Mucosa of descending colon (tissue), 3 donors: ENCODE data around the gene CHURC1. TPM values are rescaled to one million over a fixed set of nuclear protein-coding genes. Genes with fewer than 3 reads are reported as not detected.

Experiments
- ATAC-seq: fragments of 200-7000 bp; cut with Tn5 transposase; one replicate; pipeline ENCODE4 v1.9.1; 2020; ENCODE audit warnings: mild to moderate bottlenecking, moderate library complexity
- DNase-seq, 3 donors: peaks; one replicate each; pipeline ENCODE4 v3.0.0-alpha.2; 2020
- H3K36me3 ChIP-seq: fragments of 200-600 bp; one replicate; pipeline ENCODE4 v1.8.0; 2021; ENCODE audit warnings: low read depth, mild to moderate bottlenecking
- H3K4me1 ChIP-seq: fragments of 200-600 bp; one replicate; pipeline ENCODE4 v1.8.0; 2021; ENCODE audit warnings: low read depth, mild to moderate bottlenecking
- H3K4me3 ChIP-seq: fragments of 200-600 bp; one replicate; pipeline ENCODE4 v1.8.0; 2021; ENCODE audit warnings: mild to moderate bottlenecking
- H3K9me3 ChIP-seq: fragments of 200-600 bp; one replicate; pipeline ENCODE4 v1.8.0; 2021; ENCODE audit warnings: mild to moderate bottlenecking
- intact Hi-C, 2 donors: fragments of 100-400 bp; cut with DNase I in 1 of 2; cut with micrococcal nuclease in 1 of 2; formaldehyde crosslinking; loops; one replicate each; pipeline versions ENCODE4 v1.11.0 to v1.11.1; 2022; cut with DNase I, micrococcal nuclease
- total RNA-seq, 3 donors: library from RNA; stranded (reverse); fragmentation: NEBNext Ultra II Directional in 2 of 3; extraction: Animal tissue kit (Norgen Biotek cat#: 25700) in 2 of 3; gene quantifications; one replicate each; pipeline versions ENCODE4 v1.2.1 to v1.2.4, GENCODE V29; 2021 to 2023
- TF ChIP-seq, protein P1 (sequence below): fragments of 200-600 bp; IDR thresholded peaks from one replicate; pipeline ENCODE4 v1.8.0; 2022; ENCODE audit warnings: antibody characterized with exemption, mild to moderate bottlenecking
- donor health status: DM: no; HTN: no; CAD: no; lungs with moderate emphysema.
- donor health status: DM: no; HTN: no; CAD: no.
- donor health status: DM: no; HTN: yes; CAD: no.

CHURC1 gene
- total RNA-seq, 3 donors from 2014 or later = 52.4 to 66.5 (median 65.4) TPM

DNA sequence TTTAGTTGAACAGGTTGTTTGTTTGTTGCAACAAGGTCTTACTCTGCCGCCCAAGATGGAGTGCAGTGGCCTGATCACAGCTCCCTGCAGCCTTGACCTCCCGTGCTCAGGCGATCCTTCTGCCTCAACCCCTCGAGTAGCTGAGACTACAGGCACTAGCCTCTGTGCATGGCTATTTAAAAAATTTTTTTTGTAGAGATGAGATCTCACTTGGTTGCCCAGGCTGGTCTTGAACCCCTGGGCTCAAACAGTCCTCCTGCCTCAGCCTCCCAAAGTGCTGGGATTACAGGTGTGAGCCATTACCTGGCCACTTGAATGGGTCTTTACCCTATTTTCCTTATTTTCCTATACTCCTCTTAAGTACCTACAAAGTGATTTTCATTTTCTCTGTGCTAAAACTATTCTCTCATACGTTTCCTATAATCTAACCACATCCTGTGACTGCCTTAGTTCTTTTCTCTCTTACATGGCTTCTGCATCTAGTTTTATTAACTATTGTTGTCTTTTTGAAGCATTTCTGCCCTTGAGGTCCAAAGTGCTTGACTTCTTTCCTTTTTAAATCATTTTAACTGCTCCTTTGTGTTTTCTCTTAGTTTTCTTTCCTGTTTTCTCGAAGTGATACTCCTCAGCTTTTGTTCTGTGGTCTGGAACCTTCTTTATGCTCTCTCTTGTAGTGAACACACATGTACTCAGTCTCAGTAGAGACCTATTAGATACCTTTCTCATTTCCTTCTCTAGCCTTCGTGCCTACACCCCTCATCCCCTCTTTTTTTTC lies 14.2 kb downstream of the CHURC1 start:
- H3K9me3 ChIP-seq = no peaks in the 10 kb centered on the region
- H3K36me3 ChIP-seq = no peaks in the 10 kb centered on the region
- ATAC-seq (peak; percentile 47), DNase-seq (no peak)
- H3K4me1 ChIP-seq = peaks cover 25% of the 10 kb centered on the region
- H3K4me3 ChIP-seq = no peak overlapping the region
- intact Hi-C loops = no loop called here
- TF ChIP-seq, protein P1, sequence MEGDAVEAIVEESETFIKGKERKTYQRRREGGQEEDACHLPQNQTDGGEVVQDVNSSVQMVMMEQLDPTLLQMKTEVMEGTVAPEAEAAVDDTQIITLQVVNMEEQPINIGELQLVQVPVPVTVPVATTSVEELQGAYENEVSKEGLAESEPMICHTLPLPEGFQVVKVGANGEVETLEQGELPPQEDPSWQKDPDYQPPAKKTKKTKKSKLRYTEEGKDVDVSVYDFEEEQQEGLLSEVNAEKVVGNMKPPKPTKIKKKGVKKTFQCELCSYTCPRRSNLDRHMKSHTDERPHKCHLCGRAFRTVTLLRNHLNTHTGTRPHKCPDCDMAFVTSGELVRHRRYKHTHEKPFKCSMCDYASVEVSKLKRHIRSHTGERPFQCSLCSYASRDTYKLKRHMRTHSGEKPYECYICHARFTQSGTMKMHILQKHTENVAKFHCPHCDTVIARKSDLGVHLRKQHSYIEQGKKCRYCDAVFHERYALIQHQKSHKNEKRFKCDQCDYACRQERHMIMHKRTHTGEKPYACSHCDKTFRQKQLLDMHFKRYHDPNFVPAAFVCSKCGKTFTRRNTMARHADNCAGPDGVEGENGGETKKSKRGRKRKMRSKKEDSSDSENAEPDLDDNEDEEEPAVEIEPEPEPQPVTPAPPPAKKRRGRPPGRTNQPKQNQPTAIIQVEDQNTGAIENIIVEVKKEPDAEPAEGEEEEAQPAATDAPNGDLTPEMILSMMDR = no peak

DNA sequence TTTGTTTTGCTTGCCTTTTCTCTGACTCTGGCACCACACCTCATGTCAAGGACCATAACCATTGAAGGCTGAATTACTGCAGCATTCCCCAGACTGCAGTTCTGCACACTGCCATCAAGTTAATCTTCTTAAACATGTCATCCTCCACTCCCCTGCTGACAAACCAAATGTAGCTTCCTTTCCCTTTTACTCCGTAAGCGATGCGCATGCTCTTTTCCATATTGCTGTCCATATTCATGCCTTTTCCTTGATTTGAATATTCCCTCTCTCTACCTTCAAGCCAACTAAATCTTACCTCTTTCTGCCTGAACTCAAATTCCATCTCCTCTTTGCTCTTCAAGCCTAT lies 14.7 kb downstream of the CHURC1 start:
- TF ChIP-seq, protein P1 = no peak
- H3K9me3 ChIP-seq = no peaks in the 10 kb centered on the region
- DNase-seq (no peak), ATAC-seq (no peak)
- no peaks in the 10 kb centered on the region for H3K36me3 ChIP-seq
- H3K4me1 ChIP-seq = peaks cover 25% of the 10 kb centered on the region
- intact Hi-C loops = no loop called here
- H3K4me3 ChIP-seq = no peak overlapping the region

DNA sequence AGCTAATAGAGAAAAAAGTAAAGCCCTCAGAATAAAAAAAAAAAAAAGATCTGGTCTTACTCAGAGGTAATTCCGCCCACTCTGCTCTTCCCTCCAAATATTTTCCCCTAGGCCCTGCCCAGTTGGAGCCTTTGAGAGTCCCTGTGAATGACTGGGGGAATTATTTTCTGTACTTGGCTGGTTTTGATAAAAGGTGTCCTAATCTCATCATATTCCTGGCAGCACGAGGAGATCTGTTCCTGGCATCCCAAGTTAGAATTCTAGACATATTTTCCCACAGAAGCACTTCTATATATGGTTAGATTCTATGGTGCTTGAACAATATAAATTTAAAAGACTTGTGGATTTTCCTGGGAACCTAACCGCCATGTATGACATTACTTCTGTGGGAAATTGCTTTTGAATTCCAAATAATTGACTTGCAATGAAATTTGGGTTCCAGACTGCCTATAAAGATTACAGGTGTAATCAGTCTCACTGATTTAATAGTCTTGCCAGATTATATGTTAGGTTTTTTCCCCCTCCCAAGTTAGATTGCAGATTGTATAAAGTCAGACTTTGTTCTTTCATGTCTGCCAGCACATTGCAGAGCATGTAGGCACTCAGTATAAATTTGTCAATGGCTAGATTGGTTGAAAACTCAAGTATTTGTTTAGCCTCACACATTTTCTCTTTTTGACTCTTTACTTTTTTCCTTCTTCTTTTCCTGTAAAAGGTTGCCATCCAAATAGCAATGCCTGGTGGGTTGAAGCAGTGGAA lies 16.0 kb downstream of the CHURC1 start:
- ATAC-seq (peak; percentile 79), DNase-seq (no peak)
- intact Hi-C loops = no loop called here
- H3K4me3 ChIP-seq = no peak overlapping the region
- peaks cover 22% of the 10 kb centered on the region for H3K4me1 ChIP-seq
- no peaks in the 10 kb centered on the region for H3K9me3 ChIP-seq
- H3K36me3 ChIP-seq = no peaks in the 10 kb centered on the region
- TF ChIP-seq, protein P1 = no peak

DNA sequence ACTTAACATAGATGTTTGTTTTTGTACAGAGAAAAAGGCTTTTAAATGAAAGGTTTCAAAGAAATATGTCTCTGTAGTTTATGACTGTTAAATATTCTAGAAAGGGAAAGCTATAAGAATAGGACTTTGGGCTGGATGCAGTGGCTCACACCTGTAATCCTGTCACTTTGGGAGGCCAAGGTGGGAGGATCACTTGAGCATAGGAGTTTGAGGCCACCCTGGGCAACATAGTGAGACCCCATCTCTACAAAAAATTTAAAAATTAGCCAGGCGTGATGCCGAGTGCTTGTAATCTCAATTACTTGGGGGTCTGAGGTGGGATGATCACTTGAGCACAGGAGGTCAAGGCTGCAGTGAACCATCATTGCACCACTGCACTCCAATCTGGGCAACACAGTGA lies 16.9 kb downstream of the CHURC1 start:
- H3K9me3 ChIP-seq = no peaks in the 10 kb centered on the region
- intact Hi-C loops = no loop called here
- DNase-seq (no peak), ATAC-seq (no peak)
- peaks cover 22% of the 10 kb centered on the region for H3K4me1 ChIP-seq
- H3K4me3 ChIP-seq = no peak overlapping the region
- H3K36me3 ChIP-seq = no peaks in the 10 kb centered on the region
- TF ChIP-seq, protein P1 = no peak

DNA sequence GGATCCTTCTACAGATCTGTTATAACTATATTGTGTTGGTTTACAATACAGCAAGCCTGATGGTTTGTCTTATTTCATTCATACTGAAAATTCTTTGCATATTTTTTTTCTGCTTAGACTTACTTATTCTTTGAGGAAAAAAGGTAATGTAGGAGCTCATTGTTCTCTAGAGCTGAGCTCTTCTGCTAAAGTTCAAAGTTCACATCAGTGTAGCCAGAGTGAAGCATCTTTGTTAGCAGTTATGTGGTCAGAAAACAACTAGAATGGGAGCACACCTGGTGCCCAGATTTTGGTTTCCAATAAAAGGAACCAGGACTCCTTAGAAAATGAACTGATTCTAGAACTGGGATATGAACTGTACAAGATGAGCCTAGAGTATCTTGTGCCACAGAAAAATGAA lies 18.0 kb downstream of the CHURC1 start:
- no peaks in the 10 kb centered on the region for H3K36me3 ChIP-seq

More for the DNA sequence above, 18.0 kb downstream of the CHURC1 start:
- TF ChIP-seq, protein P1 = no peak
- Histone ChIP-seq H3K4me1 (peaks cover 22% of the 10 kb centered on the region), H3K4me3 (no peak overlapping the region), H3K9me3 (no peaks in the 10 kb centered on the region)
- DNase-seq (no peak), ATAC-seq (no peak)
- intact Hi-C loops = no loop called here
